HG03469 (cell line): ENCODE results near the gene EML6.

ENCODE experiments used
- ATAC-seq: cut with Tn5 transposase; IDR thresholded peaks from one replicate; pipeline ENCODE4 v1.9.1; 2021; ENCODE audit warnings: mild to moderate bottlenecking, moderate library complexity, moderate number of reproducible peaks; ENCODE audit not compliant: unreplicated experiment

EML6 gene

GRCh38 chr2:54750040-54750439 lies 26.6 kb downstream of the EML6 start:
- no peak for ATAC-seq

DNA sequence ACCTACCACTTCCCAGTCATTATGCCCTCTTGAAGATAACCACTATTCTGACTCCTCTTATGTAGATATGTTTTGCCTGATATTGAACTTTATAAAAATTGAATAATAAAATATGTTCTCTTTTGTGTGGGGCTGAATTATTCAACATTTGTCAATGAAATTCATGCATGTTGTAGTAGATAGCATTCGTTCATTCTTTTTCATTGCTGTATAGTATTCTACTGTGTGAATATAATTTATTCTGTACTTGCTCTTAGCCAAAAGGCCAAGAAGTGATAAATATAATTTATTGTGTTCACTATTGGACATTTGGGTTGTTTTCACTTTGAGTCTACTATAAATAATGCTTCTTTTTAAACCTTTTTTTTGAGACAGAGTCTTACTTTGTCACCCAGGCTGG lies 29.0 kb downstream of the EML6 start:
- ATAC-seq = no peak

GRCh38 chr2:54755641-54756326 lies 32.3 kb downstream of the EML6 start:
- ATAC-seq = peak; percentile 62

GRCh38 chr2:54757500-54757899 lies 34.0 kb downstream of the EML6 start:
- no peak for ATAC-seq

DNA sequence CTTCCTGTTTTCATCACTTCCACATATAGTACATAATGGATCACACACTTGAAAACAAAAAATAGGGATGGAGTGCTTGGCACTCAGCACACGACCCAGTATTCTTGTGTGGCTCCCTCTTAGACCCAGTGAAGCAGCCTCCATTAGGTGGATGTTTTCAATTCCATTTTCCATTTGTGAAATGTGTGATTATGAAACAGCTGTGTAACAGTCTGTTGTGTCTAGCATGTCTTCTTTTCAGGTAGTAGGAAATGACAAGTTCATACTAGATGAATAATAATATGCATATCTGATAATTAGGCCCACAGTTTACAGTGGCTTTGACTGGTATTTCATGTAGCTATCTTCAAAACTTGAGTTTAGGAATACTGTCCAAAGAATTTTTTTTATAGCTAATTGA lies 35.5 kb downstream of the EML6 start:
- no peak for ATAC-seq

GRCh38 chr2:54760310-54760709 lies 36.8 kb downstream of the EML6 start:
- no peak for ATAC-seq

GRCh38 chr2:54763636-54764291 lies 40.3 kb downstream of the EML6 start:
- no peak for ATAC-seq

DNA sequence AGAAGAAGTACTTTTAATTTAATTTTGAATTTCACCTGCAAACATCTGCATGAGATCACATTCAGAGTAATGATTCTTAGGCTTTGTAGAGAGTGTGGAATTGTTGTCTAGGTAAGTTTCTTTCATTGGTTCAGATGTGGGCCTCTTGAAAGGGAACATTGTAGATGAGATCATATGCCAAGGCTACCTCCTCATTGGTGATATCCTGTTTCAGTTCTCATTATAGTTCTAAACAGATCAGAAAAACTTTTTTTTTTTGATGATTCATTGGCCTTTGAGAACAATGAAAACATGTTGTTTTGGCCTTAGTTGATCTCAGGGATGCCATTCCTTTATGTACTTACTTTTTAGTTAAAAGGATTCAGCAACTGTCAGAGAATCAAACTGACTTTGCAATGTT lies 44.5 kb downstream of the EML6 start:
- peak; percentile 48 for ATAC-seq

GRCh38 chr2:54768772-54769428 lies 45.4 kb downstream of the EML6 start:
- ATAC-seq = no peak

DNA sequence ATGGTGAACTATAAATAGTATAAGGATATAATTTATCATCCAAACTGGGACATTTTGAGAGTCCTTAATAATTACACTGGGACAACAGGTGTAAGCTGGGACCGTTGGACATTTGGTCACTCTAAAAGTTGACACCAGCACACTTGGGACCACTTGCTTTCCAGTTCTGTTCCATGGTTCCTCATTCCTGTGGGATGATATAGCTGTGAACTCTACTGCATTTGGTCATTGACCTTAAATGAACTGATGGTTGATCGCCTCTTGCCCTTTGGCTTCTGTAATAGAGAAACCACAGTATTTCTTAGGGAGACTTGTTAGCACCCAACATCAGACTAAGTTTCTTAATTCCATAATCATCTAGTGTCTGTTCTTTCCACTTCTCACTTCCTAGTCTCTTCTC lies 46.7 kb downstream of the EML6 start:
- no peak for ATAC-seq

DNA sequence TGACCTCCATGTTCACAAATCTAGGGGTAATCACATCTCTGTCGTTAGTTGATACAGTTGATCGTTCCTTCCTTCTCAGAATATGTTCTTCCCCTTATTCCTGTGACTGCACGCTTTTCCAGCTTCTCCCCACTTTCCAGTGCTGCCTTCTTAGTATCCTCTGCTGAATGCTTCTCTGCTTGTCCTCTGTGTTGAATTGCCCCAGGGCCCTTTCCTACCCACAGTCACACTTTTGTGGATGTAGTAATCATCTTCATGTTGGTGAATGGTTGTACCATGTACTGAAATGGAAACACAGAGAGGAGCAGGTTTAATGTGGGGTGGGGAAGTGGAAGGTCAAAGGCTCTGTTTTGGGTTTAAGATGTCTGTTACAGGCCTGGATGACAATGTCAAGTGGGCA lies 47.2 kb downstream of the EML6 start:
- ATAC-seq = no peak

- no peak for ATAC-seq
These were observed 47.9 kb downstream of the EML6 start for GRCh38 chr2:54771166-54771885.

DNA sequence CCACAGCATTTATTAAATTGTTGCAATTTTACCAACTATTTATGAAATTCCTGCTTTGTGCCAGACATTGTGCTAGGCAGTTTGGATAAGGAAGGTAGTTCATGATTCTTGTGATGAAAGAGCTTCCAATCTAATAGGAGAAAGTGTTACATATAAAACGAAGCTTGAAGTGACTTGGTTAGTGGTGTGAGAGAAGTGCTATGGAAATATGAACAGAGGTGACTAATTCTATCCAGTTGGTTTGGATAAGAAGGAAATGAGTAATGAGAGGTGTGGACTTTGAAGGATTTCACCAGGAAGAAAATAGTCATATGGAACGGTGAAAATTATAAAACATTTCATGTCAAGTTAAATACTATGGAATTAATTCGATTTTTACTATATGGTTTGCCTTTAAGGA lies 48.6 kb downstream of the EML6 start:
- no peak for ATAC-seq

DNA sequence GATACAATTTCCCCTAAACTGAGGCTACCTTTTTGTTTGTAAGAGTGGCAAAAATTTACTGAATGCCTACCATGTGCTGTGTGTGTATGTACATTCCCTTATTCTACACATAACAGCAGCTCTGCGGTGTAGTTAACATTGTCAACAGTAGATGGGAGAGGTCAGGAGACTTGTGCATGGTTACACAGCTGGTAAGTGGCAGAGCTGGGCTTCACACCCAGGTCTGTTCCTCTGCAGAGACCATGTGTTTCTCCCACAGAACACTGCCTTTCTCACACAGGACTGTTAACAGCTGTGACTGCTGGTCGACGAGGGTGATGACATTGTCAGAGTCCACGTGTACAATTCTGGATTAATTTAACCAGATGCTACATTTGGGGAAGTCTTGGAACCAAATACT lies 49.1 kb downstream of the EML6 start:
- no peak for ATAC-seq

DNA sequence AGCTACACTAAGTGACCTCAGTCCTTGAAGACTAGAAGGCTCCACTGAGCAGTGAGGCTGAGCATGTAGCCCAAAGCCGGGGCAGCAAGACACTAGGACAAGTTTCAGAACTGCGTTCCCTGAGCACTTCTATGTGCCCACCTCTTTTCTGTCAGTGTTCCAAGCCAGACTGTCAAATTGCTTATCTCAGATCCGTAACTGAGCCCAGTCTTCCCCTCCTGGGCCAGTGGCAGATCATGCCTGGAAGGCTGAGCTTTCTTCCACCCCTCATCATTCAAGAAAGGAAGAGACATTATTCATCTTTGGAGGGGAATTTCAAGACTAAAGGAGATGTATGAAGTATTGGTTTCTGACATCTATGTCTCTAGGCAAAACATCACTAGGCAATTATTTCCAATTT lies 49.8 kb downstream of the EML6 start:
- ATAC-seq = no peak

- ATAC-seq = no peak
These were observed 50.4 kb downstream of the EML6 start for GRCh38 chr2:54773838-54774237.

DNA sequence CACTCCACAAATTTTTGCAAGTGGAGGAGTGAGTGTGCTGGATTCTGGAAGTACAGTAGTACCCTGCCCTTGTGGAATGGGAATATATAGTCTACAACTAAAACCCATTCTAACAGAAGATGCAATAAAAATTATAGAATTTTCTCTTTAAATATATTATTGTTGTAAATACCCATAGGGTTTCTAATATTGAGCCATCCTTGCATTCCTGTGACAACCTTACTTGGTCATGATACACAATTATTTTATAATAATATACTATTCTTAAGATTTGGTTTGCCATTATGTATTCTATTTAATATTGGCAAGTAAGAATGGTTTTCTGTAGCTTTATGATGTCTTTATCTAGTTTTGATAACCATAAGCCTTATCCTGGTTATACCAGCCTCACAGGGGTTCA lies 52.2 kb downstream of the EML6 start:
- no peak for ATAC-seq

- ATAC-seq = no peak
These were observed 53.0 kb downstream of the EML6 start for GRCh38 chr2:54776494-54776893.

DNA sequence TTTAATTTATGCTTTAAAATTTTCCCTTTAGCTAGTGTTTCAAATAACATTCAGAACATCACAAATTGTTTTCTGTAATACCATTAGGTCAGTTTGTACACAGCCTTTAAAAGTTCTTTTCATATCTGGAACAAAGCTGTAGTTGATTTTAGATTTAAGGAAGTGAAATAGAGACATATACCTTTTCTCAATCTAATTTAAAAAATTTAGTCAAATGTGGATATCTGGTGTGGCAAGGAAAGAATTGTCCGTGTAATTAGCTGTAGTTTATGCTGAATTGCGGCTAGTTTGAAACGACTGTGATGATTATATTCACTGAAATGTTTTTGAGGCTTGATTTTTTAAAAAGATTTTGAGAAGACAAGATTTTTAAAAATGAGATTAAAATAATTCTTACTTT lies 59.9 kb downstream of the EML6 start:
- no peak for ATAC-seq

- no peak for ATAC-seq
These were observed 63.8 kb downstream of the EML6 start for GRCh38 chr2:54787270-54787669.

- ATAC-seq = no peak
These were observed 64.4 kb downstream of the EML6 start for GRCh38 chr2:54787755-54788366.
